ENCODE results near the gene TMPRSS7. TPM values are rescaled to one million over a fixed set of nuclear protein-coding genes. Genes with fewer than 3 reads are reported as not detected.

TMPRSS7 gene
- polyA plus RNA-seq, 1 donor (not counting 4 experiments of a cell fraction or from before 2014, with no cell fraction given), result 0.18 TPM

DNA sequence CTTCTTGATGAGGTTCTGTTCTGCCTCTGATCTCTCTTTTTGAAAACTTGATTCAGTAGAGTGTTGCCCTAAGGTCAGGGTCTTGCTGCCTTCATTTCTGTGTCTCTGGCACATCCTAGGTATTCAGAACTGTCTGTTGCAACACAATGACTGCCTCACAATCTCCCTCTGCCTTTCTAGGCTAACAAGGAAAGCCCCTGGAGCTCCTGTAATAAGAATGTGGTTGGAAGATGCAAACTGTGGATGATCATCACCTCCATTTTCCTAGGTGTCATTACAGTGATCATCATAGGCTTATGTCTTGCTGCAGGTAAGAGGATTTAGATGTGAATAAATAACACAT lies 58.6 kb downstream of the TMPRSS7 start:
- dilution Hi-C loops (cut with MboI; ENCODE audit: extremely low pct_ligation_motif_present, low sequenced_read_pairs), result no loop called here

DNA sequence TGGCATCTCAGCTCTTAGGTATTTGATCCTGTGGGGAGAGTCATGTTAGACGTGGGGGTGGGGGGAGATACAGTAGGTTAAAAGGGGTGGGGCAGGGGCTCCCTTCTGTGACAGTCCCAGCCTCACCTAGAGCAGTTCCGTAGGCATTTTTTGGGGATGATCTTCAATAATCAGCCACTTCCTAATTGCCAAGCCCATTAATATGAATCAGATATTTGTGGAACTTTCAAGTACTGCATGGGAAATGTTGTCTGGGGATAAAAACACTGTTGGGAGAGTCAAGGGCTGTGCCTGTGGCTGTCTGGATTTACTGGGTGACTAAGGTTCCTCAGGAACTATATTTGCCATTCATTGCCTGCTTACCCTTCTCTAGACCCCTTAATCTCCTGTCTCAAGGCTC lies 61.2 kb downstream of the TMPRSS7 start:
- H3K79me2 ChIP-seq (ENCODE audit: control insufficient read depth, insufficient read depth, low read length), result peaks cover 52% of the 10 kb centered on the region
- peaks cover under 1% of the 10 kb centered on the region for H4K20me1 ChIP-seq (ENCODE audit: control insufficient read depth, extremely low read depth, insufficient read depth, low read length)
- peaks cover 3 to 9% of the 10 kb centered on the region in 2 experiments for H3K36me3 ChIP-seq (ENCODE audit: control insufficient read depth in 2 of 2, extremely low read depth in 1 of 2, insufficient read depth in 2 of 2, low read length in 2 of 2)
- dilution Hi-C loops (cut with MboI; ENCODE audit: extremely low pct_ligation_motif_present, low sequenced_read_pairs), result no loop called here
- H3K27ac ChIP-seq (ENCODE audit: control insufficient read depth, insufficient read depth, low read length), result peak overlapping the region; percentile 34
- no peak for TF ChIP-seq EZH2 (IDR thresholded peaks at IDR 0.05; ENCODE audit: low read length)
- TF ChIP-seq, protein P1, sequence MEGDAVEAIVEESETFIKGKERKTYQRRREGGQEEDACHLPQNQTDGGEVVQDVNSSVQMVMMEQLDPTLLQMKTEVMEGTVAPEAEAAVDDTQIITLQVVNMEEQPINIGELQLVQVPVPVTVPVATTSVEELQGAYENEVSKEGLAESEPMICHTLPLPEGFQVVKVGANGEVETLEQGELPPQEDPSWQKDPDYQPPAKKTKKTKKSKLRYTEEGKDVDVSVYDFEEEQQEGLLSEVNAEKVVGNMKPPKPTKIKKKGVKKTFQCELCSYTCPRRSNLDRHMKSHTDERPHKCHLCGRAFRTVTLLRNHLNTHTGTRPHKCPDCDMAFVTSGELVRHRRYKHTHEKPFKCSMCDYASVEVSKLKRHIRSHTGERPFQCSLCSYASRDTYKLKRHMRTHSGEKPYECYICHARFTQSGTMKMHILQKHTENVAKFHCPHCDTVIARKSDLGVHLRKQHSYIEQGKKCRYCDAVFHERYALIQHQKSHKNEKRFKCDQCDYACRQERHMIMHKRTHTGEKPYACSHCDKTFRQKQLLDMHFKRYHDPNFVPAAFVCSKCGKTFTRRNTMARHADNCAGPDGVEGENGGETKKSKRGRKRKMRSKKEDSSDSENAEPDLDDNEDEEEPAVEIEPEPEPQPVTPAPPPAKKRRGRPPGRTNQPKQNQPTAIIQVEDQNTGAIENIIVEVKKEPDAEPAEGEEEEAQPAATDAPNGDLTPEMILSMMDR (optimal IDR thresholded peaks at IDR 0.05 in 1 of 3, IDR thresholded peaks at IDR 0.05 in 1 of 3, conservative IDR thresholded peaks at IDR 0.05 in 1 of 3; ENCODE audit: extremely low read depth in 1 of 3, insufficient read depth in 2 of 3, low read length in 3 of 3), result no peak
- no peak overlapping the region for H3K4me2 ChIP-seq (ENCODE audit: control insufficient read depth, extremely low read depth, insufficient read depth, low read depth, low read length)
- no peaks in the 10 kb centered on the region for H3K9me1 ChIP-seq (ENCODE audit: control insufficient read depth, extremely low read depth, insufficient read depth, low read length)
- H3K4me1 ChIP-seq (ENCODE audit: control insufficient read depth, extremely low read depth, insufficient read depth, low read length), result peaks cover 32% of the 10 kb centered on the region
- H3K27me3 ChIP-seq (ENCODE audit: control insufficient read depth, extremely low read depth, insufficient read depth, low read length), result no peaks in the 10 kb centered on the region
- DNase-seq (ENCODE audit: low read depth, low spot score) (no peak), FAIRE-seq (no peak)
- no peak overlapping the region for H3K4me3 ChIP-seq (ENCODE audit: control insufficient read depth in 2 of 3, extremely low read depth in 1 of 3, insufficient read depth in 2 of 3, low read depth in 1 of 3, low read length in 3 of 3)
- no peak overlapping the region for H3K9ac ChIP-seq (ENCODE audit: control insufficient read depth, extremely low read depth, insufficient read depth, low read length)
- no peaks in the 10 kb centered on the region for H3K9me3 ChIP-seq (ENCODE audit: control insufficient read depth, low read depth, low read length)
- no peak overlapping the region for H2AFZ ChIP-seq (ENCODE audit: control insufficient read depth, low read length)

More for the DNA sequence above, 58.6 kb downstream of the TMPRSS7 start:
- Histone ChIP-seq H4K20me1 (ENCODE audit: control insufficient read depth, extremely low read depth, insufficient read depth, low read length) (peaks cover 7% of the 10 kb centered on the region), H3K27me3 (ENCODE audit: control insufficient read depth, extremely low read depth, insufficient read depth, low read length) (no peaks in the 10 kb centered on the region), H3K4me2 (ENCODE audit: control insufficient read depth, extremely low read depth, insufficient read depth, low read depth, low read length) (no peak overlapping the region), H3K4me1 (ENCODE audit: control insufficient read depth, extremely low read depth, insufficient read depth, low read length) (peaks cover 39% of the 10 kb centered on the region), H2AFZ (ENCODE audit: control insufficient read depth, low read length) (no peak overlapping the region), H3K9me3 (ENCODE audit: control insufficient read depth, low read depth, low read length) (no peaks in the 10 kb centered on the region), H3K36me3 (ENCODE audit: control insufficient read depth in 2 of 2, extremely low read depth in 1 of 2, insufficient read depth in 2 of 2, low read length in 2 of 2) (peaks cover 5 to 12% of the 10 kb centered on the region in 2 experiments), H3K4me3 (ENCODE audit: control insufficient read depth in 2 of 3, extremely low read depth in 1 of 3, insufficient read depth in 2 of 3, low read depth in 1 of 3, low read length in 3 of 3) (no peak overlapping the region), H3K27ac (ENCODE audit: control insufficient read depth, insufficient read depth, low read length) (no peak overlapping the region), H3K9me1 (ENCODE audit: control insufficient read depth, extremely low read depth, insufficient read depth, low read length) (peaks cover 5% of the 10 kb centered on the region), H3K9ac (ENCODE audit: control insufficient read depth, extremely low read depth, insufficient read depth, low read length) (no peak overlapping the region), H3K79me2 (ENCODE audit: control insufficient read depth, insufficient read depth, low read length) (peaks cover 54% of the 10 kb centered on the region)
- TF ChIP-seq EZH2 (IDR thresholded peaks at IDR 0.05; ENCODE audit: low read length), result no peak
- TF ChIP-seq, protein P1 (optimal IDR thresholded peaks at IDR 0.05 in 1 of 3, IDR thresholded peaks at IDR 0.05 in 1 of 3, conservative IDR thresholded peaks at IDR 0.05 in 1 of 3; ENCODE audit: extremely low read depth in 1 of 3, insufficient read depth in 2 of 3, low read length in 3 of 3), result no peak
- FAIRE-seq, result no peak
- no peak for DNase-seq (ENCODE audit: low read depth, low spot score)
